HG03103 (cell line): ENCODE measurements around the gene ZNF646.
A peak's percentile ranks its signal among the peaks of the same experiment; 100 is the strongest.

Experiments
- ATAC-seq: cut with Tn5 transposase; IDR thresholded peaks from one replicate; pipeline ENCODE4 v1.9.1; 2021; ENCODE audit warnings: low read depth; ENCODE audit not compliant: unreplicated experiment

Gene ZNF646

DNA sequence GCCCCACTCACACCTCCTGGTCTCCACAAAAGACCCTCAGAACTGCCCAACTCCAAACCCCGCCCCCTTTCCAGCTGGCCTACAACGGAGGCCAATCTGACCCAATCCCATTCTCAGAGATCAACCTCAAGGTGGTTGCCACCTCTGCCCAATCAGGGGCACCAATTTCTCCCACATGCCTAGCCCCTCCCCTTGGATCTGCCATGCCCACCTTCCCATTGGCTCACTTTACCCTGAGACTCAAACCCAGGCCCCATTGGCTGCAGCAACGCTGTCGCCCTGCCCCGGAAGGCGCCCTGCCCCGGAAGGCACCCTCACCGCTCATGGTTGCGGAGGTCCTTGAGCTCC, 10.8 kb upstream of the ZNF646 start:
- no peak for ATAC-seq

GRCh38 chr16:31063843-31064611, 10.2 kb upstream of the ZNF646 start:
- no peak for ATAC-seq

DNA sequence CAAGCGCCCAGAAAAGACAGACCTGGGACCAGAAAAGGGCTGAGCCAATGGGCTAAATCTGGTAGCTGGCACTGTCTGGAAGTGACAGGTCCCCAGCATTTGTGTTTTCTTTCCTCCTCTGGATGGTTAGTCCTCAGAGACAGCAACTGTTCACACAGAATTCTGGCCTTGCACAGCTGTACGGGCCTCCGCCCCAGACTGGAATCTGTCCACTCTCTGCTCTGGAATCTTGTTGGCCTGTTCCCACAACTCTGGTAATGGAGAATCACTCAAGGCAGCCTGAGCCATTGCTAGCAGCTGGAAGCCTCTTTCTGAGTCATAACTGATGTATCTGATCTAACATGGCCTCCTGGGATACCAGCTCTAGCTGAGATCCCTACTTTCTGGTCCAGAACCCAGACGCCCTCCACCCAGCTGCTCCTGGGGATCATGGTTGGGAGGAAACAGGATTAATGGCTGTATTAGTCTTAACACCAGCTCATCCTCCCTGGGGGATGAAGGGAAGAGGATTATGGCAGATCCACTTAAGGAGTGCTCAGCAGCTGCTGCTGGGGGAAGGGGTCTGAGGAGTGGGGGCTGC, 9.2 kb upstream of the ZNF646 start:
- no peak for ATAC-seq

GRCh38 chr16:31067342-31067741, 6.9 kb upstream of the ZNF646 start:
- ATAC-seq: no peak

GRCh38 chr16:31071861-31072260, 2.4 kb upstream of the ZNF646 start:
- ATAC-seq: no peak

GRCh38 chr16:31072540-31073141, 1.6 kb upstream of the ZNF646 start:
- peak; percentile 1 for ATAC-seq

- ATAC-seq: peak; percentile 41
Measured at GRCh38 chr16:31073142-31073969, 866 bp upstream of the ZNF646 start.

DNA sequence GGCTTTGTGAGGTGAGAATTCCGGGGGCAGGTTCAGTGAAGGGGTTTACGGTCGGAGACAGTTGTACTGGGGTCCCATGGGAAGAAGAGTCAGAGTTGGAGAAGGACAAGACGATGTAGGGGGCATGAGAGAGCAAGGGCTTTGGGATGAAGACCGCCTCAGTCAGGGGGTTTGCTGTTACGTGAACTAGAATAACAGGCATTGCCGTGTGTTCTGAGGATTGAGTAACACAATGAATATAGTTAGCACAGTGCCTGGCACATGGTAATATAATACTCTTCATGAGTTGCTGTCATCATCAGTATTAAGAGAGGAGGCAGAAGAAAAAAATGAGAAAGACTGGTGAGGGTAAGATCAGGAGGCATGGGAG, 577 bp downstream of the ZNF646 start:
- no peak for ATAC-seq

DNA sequence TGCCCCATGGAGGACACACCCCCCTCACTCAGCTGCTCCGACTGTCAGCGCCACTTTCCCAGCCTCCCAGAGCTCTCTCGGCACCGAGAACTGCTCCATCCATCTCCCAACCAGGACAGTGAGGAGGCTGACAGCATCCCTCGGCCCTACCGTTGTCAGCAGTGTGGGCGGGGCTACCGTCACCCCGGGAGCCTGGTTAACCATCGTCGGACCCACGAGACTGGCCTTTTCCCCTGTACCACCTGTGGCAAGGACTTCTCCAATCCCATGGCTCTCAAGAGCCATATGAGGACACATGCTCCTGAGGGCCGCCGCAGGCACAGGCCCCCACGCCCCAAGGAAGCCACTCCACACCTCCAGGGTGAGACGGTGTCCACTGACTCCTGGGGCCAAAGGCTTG, 2.1 kb downstream of the ZNF646 start:
- ATAC-seq: no peak

GRCh38 chr16:31077024-31077423, 2.8 kb downstream of the ZNF646 start:
- ATAC-seq: no peak

GRCh38 chr16:31077592-31078396, 3.6 kb downstream of the ZNF646 start:
- ATAC-seq: no peak

GRCh38 chr16:31078597-31079341, 4.5 kb downstream of the ZNF646 start:
- no peak for ATAC-seq

DNA sequence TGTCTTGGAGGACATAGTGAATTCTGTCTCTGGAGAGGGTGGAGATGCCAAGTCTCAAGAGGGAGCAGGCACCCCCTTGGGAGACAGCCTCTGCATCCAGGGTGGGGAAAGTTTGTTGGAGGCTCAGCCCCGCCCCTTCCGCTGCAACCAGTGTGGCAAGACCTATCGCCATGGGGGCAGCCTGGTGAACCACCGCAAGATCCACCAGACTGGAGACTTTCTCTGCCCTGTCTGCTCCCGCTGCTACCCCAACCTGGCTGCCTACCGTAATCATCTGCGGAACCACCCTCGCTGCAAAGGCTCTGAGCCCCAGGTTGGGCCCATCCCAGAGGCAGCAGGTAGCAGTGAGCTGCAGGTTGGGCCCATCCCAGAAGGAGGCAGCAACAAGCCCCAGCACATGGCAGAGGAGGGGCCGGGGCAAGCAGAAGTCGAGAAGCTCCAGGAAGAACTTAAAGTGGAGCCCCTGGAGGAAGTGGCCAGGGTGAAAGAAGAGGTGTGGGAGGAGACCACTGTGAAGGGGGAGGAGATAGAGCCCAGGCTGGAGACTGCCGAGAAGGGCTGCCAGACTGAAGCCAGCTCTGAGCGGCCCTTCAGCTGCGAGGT, 5.2 kb downstream of the ZNF646 start:
- ATAC-seq: no peak

- ATAC-seq: no peak
Measured at GRCh38 chr16:31080035-31080629, 5.9 kb downstream of the ZNF646 start.

- ATAC-seq: no peak
Measured at GRCh38 chr16:31080756-31081419, 6.7 kb downstream of the ZNF646 start.

GRCh38 chr16:31081428-31082351, 7.5 kb downstream of the ZNF646 start:
- no peak for ATAC-seq

- ATAC-seq: no peak
Measured at GRCh38 chr16:31082368-31083045, 8.3 kb downstream of the ZNF646 start.
